ENCODE data around the gene PDLIM5. TPM values are rescaled to one million over a fixed set of nuclear protein-coding genes. Genes with fewer than 3 reads are reported as not detected.
A peak's percentile ranks its signal among the peaks of the same experiment; 100 is the strongest.

The PDLIM5 gene
- total RNA-seq, 4 donors from 2014 or later = 62.9 to 133 (median 110) TPM

DNA sequence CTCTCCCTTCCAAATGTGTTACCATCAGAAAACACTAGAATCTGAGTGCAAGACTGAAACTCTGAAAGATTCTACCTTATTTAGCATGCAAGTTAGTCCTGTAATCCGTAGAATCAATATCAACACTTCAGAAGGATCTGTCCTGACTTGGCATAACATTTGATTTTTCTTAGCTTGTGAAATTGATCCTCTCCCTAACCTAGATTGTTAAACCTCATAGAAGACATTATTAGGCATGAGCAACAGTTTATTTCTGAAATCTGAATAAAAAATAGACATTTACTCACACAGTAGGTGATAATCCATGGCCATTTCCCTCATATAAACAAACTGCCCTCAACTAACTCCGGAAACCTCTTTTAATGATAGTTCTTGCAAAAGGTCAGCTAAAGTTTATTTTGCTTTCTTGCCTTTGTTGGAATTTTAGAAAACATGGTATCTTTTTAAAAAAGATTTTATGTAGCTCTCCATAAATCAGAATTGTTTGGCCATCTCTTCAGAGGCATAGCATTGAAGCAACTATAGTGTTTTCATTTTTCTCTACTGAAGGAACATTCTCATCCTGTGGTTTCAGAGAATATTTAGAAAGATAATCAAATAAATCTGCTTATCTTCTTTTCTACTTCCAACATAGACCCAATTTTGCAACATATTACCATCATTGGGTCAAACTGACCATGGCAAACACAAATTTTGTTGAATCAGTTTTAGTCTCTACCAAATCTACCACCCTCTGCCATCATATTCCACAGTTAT lies 38.5 kb upstream of the PDLIM5 start:
- Histone ChIP-seq H3K9me3 (no peaks in the 10 kb centered on the region), H3K27ac (peak overlapping the region in 1 of 4 donors; percentile 44), H3K4me3 (no peak overlapping the region), H3K36me3 (no peaks in the 10 kb centered on the region), H3K27me3 (no peaks in the 10 kb centered on the region), H3K4me1 (peaks cover 0 to 13% (median 3%) of the 10 kb centered on the region in 4 donors)
- in situ Hi-C loops (cut with MboI; ENCODE audit: low pct_ligation_motif_present in 1 of 4, low pct_unique_long_range_greater_than_20kb in 1 of 4, low sequenced_read_pairs in 3 of 4) = loop anchor here in 1 of 4 donors (10.0 kb wide), 1 partner anchor 192 kb away; no protein-coding TSS in a partner anchor
- no peak for DNase-seq
- intact Hi-C loops (cut with DNase I; ENCODE audit: low total_unique reads) = no loop called here
- TF ChIP-seq EP300 (IDR thresholded peaks at IDR 0.05; ENCODE audit: low read depth) (no peak), POLR2A (IDR thresholded peaks at IDR 0.05) (no peak), POLR2AphosphoS5 (IDR thresholded peaks at IDR 0.05) (no peak)
- TF ChIP-seq, protein P1, sequence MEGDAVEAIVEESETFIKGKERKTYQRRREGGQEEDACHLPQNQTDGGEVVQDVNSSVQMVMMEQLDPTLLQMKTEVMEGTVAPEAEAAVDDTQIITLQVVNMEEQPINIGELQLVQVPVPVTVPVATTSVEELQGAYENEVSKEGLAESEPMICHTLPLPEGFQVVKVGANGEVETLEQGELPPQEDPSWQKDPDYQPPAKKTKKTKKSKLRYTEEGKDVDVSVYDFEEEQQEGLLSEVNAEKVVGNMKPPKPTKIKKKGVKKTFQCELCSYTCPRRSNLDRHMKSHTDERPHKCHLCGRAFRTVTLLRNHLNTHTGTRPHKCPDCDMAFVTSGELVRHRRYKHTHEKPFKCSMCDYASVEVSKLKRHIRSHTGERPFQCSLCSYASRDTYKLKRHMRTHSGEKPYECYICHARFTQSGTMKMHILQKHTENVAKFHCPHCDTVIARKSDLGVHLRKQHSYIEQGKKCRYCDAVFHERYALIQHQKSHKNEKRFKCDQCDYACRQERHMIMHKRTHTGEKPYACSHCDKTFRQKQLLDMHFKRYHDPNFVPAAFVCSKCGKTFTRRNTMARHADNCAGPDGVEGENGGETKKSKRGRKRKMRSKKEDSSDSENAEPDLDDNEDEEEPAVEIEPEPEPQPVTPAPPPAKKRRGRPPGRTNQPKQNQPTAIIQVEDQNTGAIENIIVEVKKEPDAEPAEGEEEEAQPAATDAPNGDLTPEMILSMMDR (IDR thresholded peaks at IDR 0.05) = no peak
- WGBS, 2 donors (ENCODE audit: low coverage in 1 of 2) = 45 to 58% methylated on average over 2 of the region's 2 CpGs

DNA sequence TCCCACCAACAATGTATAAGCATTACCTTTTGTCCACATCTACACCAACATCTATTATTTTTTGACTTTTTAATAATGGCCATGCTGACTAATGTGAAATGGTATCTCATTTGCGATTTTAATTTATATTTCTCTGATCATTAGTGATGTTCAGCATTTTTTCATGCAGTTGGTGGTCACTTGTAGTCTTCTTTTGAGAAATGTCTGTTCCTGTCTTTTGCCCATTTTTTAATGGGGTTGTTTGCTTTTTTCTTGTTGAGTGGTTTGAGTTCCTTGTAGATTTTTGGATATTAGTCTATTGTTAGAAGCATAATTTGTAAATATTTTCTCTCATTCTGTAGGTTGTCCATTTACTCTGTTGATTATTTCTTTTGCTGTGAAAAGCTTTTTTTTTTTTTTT lies 36.8 kb upstream of the PDLIM5 start:
- 94 to 100% methylated on average over 1 of the region's 1 CpG for WGBS, 2 donors (ENCODE audit: low coverage in 1 of 2)
- Histone ChIP-seq H3K4me1 (peaks cover 0 to 13% (median 3%) of the 10 kb centered on the region in 4 donors), H3K27ac (no peak overlapping the region), H3K4me3 (no peak overlapping the region), H3K36me3 (no peaks in the 10 kb centered on the region), H3K27me3 (no peaks in the 10 kb centered on the region), H3K9me3 (no peaks in the 10 kb centered on the region)
- no peak for DNase-seq
- in situ Hi-C loops (cut with MboI; ENCODE audit: low pct_ligation_motif_present in 1 of 4, low pct_unique_long_range_greater_than_20kb in 1 of 4, low sequenced_read_pairs in 3 of 4) = loop anchor here in 1 of 4 donors (10.0 kb wide), 1 partner anchor 190 kb away; no protein-coding TSS in a partner anchor
- TF ChIP-seq EP300 (IDR thresholded peaks at IDR 0.05; ENCODE audit: low read depth) = no peak
- TF ChIP-seq POLR2AphosphoS5 (IDR thresholded peaks at IDR 0.05) = no peak
- TF ChIP-seq, protein P1 (IDR thresholded peaks at IDR 0.05) = no peak
- TF ChIP-seq POLR2A (IDR thresholded peaks at IDR 0.05) = no peak
- intact Hi-C loops (cut with DNase I; ENCODE audit: low total_unique reads) = no loop called here

DNA sequence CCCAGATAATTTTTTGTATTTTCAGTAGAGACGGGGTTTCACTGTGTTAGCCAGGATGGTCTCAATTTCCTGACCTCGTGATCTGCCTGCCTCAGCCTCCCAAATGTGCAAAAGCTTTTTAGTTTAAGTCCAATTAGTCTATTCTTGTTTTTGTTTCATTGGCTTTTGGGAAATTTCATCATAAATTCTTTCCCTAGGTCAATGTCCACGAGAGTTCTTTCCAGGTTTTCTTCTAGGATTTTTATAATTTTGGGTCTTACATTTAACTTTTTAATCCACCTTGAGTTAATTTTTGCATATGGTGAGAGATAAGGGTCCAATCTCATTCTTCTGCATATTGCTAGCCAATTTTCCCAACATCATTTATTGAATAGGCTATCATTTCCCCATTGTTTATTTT lies 36.3 kb upstream of the PDLIM5 start:
- Histone ChIP-seq H3K4me3 (no peak overlapping the region), H3K9me3 (no peaks in the 10 kb centered on the region), H3K4me1 (peaks cover 0 to 13% (median 3%) of the 10 kb centered on the region in 4 donors), H3K27me3 (no peaks in the 10 kb centered on the region), H3K27ac (no peak overlapping the region), H3K36me3 (no peaks in the 10 kb centered on the region)
- WGBS, 2 donors (ENCODE audit: low coverage in 1 of 2) = 86 to 88% methylated on average over 3 of the region's 3 CpGs
- in situ Hi-C loops (cut with MboI; ENCODE audit: low pct_ligation_motif_present in 1 of 4, low pct_unique_long_range_greater_than_20kb in 1 of 4, low sequenced_read_pairs in 3 of 4) (loop anchor here in 1 of 4 donors (10.0 kb wide), 1 partner anchor 189 kb away; no protein-coding TSS in a partner anchor), intact Hi-C loops (cut with DNase I; ENCODE audit: low total_unique reads) (no loop called here)
- no peak for DNase-seq
- TF ChIP-seq POLR2AphosphoS5 (IDR thresholded peaks at IDR 0.05) (no peak), EP300 (IDR thresholded peaks at IDR 0.05; ENCODE audit: low read depth) (no peak), POLR2A (IDR thresholded peaks at IDR 0.05) (no peak)
- TF ChIP-seq, protein P1 (IDR thresholded peaks at IDR 0.05) = no peak

DNA sequence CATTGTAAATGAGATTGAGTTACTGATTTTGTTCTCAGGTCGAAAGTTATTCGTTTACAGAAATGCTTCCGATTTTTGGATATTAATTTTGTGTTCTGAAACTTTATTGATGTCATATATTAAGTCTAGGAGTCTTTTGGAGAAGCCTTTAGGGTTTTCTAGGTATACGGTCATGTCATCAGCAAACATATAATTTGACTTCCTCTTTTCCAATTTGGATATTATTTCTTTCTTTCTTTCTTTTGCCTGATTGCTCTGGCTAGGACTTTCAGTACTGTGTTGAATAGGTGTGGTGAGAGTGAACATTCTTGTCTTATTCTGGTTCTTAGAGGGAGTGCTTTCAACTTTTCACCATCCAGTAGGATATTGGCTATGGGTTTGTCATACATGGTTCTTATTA lies 35.4 kb upstream of the PDLIM5 start:
- no peak for TF ChIP-seq POLR2AphosphoS5 (IDR thresholded peaks at IDR 0.05)
- no peak for DNase-seq
- peaks cover 0 to 13% (median 3%) of the 10 kb centered on the region in 4 donors for H3K4me1 ChIP-seq
- H3K27me3 ChIP-seq = no peaks in the 10 kb centered on the region
- WGBS, 2 donors (ENCODE audit: low coverage in 1 of 2) = 82 to 88% methylated on average over 4 of the region's 4 CpGs
- in situ Hi-C loops (cut with MboI; ENCODE audit: low pct_ligation_motif_present in 1 of 4, low pct_unique_long_range_greater_than_20kb in 1 of 4, low sequenced_read_pairs in 3 of 4) (loop anchor here in 1 of 4 donors (10.0 kb wide), 1 partner anchor 188 kb away; no protein-coding TSS in a partner anchor), intact Hi-C loops (cut with DNase I; ENCODE audit: low total_unique reads) (no loop called here)
- H3K9me3 ChIP-seq = no peaks in the 10 kb centered on the region
- no peak overlapping the region for H3K27ac ChIP-seq
- no peaks in the 10 kb centered on the region for H3K36me3 ChIP-seq
- no peak overlapping the region for H3K4me3 ChIP-seq

All from transverse colon (tissue), 4 donors.